GM10266 (cell line): ENCODE data around the gene CLCA4.
A peak's percentile ranks its signal among the peaks of the same experiment; 100 is the strongest.
"Not testable (repeated sequence)": the region's sequence is repeated elsewhere in the genome, so short reads cannot be mapped to it uniquely, and the experiment has no call there.

ENCODE experiments used
- DNase-seq: peaks from one replicate; pipeline ENCODE4 v3.0.0; 2012; ENCODE audit errors: extremely low spot score
- CTCF ChIP-seq: IDR thresholded peaks from 2 replicates; pipeline ENCODE4 v1.5.1; 2012; ENCODE audit warnings: mild to moderate bottlenecking, low read depth; ENCODE audit not compliant: control insufficient read depth, insufficient read depth; ENCODE audit errors: missing control alignments

CLCA4 gene

GRCh38 chr1:86546787-86547221 is at the start of gene CLCA4:
Gene CLCA4 (plus strand): TSS chr1:86547078. CDS start chr1:86547120, 42 bp downstream.
- DNase-seq, result no peak
- no peak for TF ChIP-seq CTCF

GRCh38 chr1:86498281-86498680 is 48.6 kb upstream of the CLCA4 start:
- no peak for TF ChIP-seq CTCF
- DNase-seq, result no peak

GRCh38 chr1:86499987-86500593 is 46.8 kb upstream of the CLCA4 start:
- TF ChIP-seq CTCF, result peak; percentile 74
- DNase-seq, result peak; percentile 25

- TF ChIP-seq CTCF, result no peak
- DNase-seq, result no peak
These were observed 46.2 kb upstream of the CLCA4 start for GRCh38 chr1:86500714-86501113.

- not testable (repeated sequence) for DNase-seq
- peak; percentile 51 for TF ChIP-seq CTCF
These were observed 44.7 kb upstream of the CLCA4 start for GRCh38 chr1:86502125-86502646.

GRCh38 chr1:86502721-86503405 is 44.0 kb upstream of the CLCA4 start:
- no peak for DNase-seq
- no peak for TF ChIP-seq CTCF
